ENCODE results near the gene DNAJA2.

DNA sequence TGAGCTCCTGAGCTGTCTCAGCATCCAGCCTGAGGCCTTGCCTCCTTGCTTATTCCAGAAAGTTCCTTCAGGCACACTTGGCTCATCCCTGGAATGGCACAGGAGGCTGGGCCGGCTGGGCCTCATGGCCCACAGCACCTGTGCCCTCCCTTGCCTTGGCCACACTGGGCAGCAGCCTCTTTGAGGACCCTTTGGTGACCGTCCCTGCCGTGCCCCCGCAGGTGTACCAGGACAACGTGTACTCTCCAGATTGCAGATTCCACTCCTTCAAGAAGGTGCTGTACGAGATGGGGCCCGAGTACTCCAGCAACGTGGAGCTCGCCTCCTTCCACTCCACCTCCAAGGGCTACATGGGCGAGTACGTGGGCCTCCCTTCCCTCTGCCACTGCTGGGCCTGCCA, 55.1 kb downstream of the DNAJA2 start:
- no peak for TF ChIP-seq POLR2A (IDR thresholded peaks at IDR 0.05)
- TF ChIP-seq, protein P1, sequence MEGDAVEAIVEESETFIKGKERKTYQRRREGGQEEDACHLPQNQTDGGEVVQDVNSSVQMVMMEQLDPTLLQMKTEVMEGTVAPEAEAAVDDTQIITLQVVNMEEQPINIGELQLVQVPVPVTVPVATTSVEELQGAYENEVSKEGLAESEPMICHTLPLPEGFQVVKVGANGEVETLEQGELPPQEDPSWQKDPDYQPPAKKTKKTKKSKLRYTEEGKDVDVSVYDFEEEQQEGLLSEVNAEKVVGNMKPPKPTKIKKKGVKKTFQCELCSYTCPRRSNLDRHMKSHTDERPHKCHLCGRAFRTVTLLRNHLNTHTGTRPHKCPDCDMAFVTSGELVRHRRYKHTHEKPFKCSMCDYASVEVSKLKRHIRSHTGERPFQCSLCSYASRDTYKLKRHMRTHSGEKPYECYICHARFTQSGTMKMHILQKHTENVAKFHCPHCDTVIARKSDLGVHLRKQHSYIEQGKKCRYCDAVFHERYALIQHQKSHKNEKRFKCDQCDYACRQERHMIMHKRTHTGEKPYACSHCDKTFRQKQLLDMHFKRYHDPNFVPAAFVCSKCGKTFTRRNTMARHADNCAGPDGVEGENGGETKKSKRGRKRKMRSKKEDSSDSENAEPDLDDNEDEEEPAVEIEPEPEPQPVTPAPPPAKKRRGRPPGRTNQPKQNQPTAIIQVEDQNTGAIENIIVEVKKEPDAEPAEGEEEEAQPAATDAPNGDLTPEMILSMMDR (IDR thresholded peaks at IDR 0.05), result no peak
- no peak for TF ChIP-seq EP300 (IDR thresholded peaks at IDR 0.05)
- TF ChIP-seq POLR2AphosphoS5 (IDR thresholded peaks at IDR 0.05), result no peak
